GM19438 (cell line): ENCODE results near the gene R3HDM1.
"Not testable (repeated sequence)": the region's sequence is repeated elsewhere in the genome, so short reads cannot be mapped to it uniquely, and the experiment has no call there.

Experiments
- ATAC-seq: cut with Tn5 transposase; IDR thresholded peaks from one replicate; pipeline ENCODE4 v1.9.1; 2021; ENCODE audit warnings: low read depth; ENCODE audit not compliant: unreplicated experiment

The R3HDM1 gene

GRCh38 chr2:135637456-135638087 lies 106.3 kb downstream of the R3HDM1 start:
- ATAC-seq, result no peak

GRCh38 chr2:135638825-135639224 lies 107.5 kb downstream of the R3HDM1 start:
- ATAC-seq, result no peak

- no peak for ATAC-seq
Measured at GRCh38 chr2:135641156-135642068, 110.1 kb downstream of the R3HDM1 start.

- ATAC-seq, result no peak
Measured at GRCh38 chr2:135647836-135648579, 116.7 kb downstream of the R3HDM1 start.

- no peak for ATAC-seq
Measured at GRCh38 chr2:135650721-135651120, 119.4 kb downstream of the R3HDM1 start.

GRCh38 chr2:135651717-135652116 lies 120.4 kb downstream of the R3HDM1 start:
- no peak for ATAC-seq

GRCh38 chr2:135654239-135654638 lies 123.0 kb downstream of the R3HDM1 start:
- ATAC-seq, result not testable (repeated sequence)

GRCh38 chr2:135657806-135658582 lies 126.7 kb downstream of the R3HDM1 start:
- no peak for ATAC-seq

- no peak for ATAC-seq
Measured at GRCh38 chr2:135662088-135662487, 130.8 kb downstream of the R3HDM1 start.

GRCh38 chr2:135663148-135663700 lies 131.9 kb downstream of the R3HDM1 start:
- ATAC-seq, result no peak

GRCh38 chr2:135664623-135665068 lies 133.4 kb downstream of the R3HDM1 start:
- peak; percentile 92 for ATAC-seq

GRCh38 chr2:135667045-135667444 lies 135.8 kb downstream of the R3HDM1 start:
- no peak for ATAC-seq

GRCh38 chr2:135674453-135674852 lies 143.2 kb downstream of the R3HDM1 start:
- ATAC-seq, result no peak

GRCh38 chr2:135676031-135676430 lies 144.7 kb downstream of the R3HDM1 start:
- ATAC-seq, result no peak

- no peak for ATAC-seq
Measured at GRCh38 chr2:135679125-135679524, 147.8 kb downstream of the R3HDM1 start.

- no peak for ATAC-seq
Measured at GRCh38 chr2:135685361-135685760, 154.1 kb downstream of the R3HDM1 start.

GRCh38 chr2:135688978-135689377 lies 157.7 kb downstream of the R3HDM1 start:
- no peak for ATAC-seq

- no peak for ATAC-seq
Measured at GRCh38 chr2:135689679-135690078, 158.4 kb downstream of the R3HDM1 start.

GRCh38 chr2:135694711-135695110 lies 163.4 kb downstream of the R3HDM1 start:
- ATAC-seq, result no peak

GRCh38 chr2:135698838-135699237 lies 167.6 kb downstream of the R3HDM1 start:
- no peak for ATAC-seq
